HG02852 (cell line): Measurements from ENCODE around the gene PIH1D2.
"Not testable (repeated sequence)": the region's sequence is repeated elsewhere in the genome, so short reads cannot be mapped to it uniquely, and the experiment has no call there.

Experiments used
- ATAC-seq: cut with Tn5 transposase; IDR thresholded peaks from one replicate; pipeline ENCODE4 v1.9.1; 2021; ENCODE audit warnings: mild to moderate bottlenecking, moderate library complexity; ENCODE audit not compliant: unreplicated experiment

PIH1D2 gene

GRCh38 chr11:112058103-112058502, 15.7 kb downstream of the PIH1D2 start:
- ATAC-seq = no peak

DNA sequence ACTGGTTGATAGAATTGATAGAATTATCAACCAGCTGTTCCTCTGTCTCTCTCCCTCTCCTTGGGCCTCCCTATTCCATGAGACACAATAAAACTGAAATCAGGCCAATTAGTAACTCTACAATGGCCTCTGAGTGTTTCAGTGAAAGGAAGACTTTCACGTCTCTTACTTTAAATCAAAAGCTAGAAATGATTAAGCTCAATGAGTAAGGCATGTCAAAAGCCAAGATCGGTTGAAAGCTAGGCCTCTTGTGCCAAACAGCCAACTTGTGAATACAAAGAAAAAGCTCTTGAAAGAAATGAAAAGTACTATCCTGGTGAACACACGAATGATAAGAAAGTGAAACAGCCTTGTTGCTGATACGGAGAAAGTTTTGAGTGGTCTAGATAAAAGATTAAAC, 16.6 kb downstream of the PIH1D2 start:
- ATAC-seq = no peak

DNA sequence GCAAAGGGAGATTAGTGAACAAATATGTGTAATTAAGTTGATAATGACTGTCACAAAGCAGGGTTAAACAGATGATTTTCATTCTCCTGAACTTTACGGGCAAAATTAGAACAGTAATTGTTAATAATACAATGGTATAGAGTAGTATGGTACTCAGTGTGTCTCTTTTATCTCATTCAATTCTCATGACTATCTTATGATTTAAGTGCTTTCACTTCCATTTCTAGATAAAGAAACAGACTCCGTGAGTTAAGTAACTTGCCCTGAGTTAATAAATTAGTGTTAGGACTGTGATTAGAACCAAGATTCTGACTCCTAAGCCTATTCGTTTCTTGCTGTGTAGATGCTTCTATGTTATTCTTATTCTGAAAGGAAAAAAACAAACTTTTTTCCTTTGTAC, 22.0 kb downstream of the PIH1D2 start:
- no peak for ATAC-seq

GRCh38 chr11:112050721-112051120, 23.1 kb downstream of the PIH1D2 start:
- peak; percentile 91 for ATAC-seq

- ATAC-seq = no peak
These were observed 24.0 kb downstream of the PIH1D2 start for GRCh38 chr11:112049777-112050176.

DNA sequence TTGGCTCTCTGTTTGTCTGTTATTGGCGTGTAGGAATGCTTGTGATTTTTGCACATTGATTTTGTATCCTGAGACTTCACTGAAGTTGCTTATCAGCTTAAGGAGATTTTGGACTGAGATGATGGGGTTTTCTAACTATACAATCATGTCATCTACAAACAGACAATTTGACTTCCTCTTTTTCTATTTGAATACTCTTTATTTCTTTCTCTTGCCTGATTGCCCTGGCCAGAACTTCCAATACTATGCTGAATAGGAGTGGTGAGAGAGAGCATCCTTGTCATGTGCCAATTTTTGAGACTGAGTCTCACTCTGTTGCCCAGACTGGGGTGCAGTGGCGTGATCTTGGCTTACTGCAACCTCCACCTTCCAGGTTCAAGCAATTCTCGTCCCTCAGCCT, 25.6 kb downstream of the PIH1D2 start:
- not testable (repeated sequence) for ATAC-seq

GRCh38 chr11:112046647-112047046, 27.2 kb downstream of the PIH1D2 start:
- not testable (repeated sequence) for ATAC-seq

GRCh38 chr11:112044961-112045360, 28.9 kb downstream of the PIH1D2 start:
- no peak for ATAC-seq

- no peak for ATAC-seq
These were observed 30.9 kb downstream of the PIH1D2 start for GRCh38 chr11:112042961-112043304.

- no peak for ATAC-seq
These were observed 31.5 kb downstream of the PIH1D2 start for GRCh38 chr11:112042161-112042960.

DNA sequence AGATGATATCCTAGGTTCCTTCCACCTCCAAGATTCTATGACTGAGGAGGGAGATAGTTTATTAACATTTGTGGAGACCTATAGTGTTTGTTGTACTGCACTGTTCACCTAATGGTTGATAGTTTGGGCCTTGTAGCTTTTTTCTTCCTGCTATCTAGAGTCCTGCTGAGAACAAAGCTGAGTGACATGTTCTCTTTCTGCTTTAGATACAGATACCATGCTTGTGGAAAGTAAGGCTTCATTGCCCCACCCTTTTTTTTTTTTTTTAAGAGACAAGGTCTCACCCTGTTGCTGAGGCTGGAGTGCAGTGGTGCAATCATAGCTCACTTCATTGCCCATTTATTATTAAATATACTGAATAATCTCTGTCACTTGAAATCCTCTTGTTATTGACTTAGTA, 36.3 kb downstream of the PIH1D2 start:
- ATAC-seq = no peak

DNA sequence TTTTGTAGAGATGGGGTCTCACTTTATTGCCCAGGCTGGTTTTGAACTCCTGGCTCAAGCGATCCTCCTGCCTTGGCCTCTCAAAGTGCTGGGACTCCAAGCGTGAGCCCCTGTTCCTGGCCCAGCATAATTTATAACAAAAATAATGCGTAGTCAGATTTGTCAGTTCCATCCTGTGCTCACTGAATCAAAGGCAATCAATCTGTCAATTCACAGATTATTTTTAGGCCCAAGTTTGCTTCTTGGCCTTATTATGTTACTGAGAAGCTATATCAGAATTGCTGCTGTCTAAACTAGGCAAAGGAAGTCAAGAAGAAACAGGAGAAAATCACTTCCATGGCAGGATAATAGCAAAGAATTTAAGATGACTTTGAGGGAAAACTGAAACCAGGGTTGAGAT, 39.9 kb downstream of the PIH1D2 start:
- ATAC-seq = no peak

DNA sequence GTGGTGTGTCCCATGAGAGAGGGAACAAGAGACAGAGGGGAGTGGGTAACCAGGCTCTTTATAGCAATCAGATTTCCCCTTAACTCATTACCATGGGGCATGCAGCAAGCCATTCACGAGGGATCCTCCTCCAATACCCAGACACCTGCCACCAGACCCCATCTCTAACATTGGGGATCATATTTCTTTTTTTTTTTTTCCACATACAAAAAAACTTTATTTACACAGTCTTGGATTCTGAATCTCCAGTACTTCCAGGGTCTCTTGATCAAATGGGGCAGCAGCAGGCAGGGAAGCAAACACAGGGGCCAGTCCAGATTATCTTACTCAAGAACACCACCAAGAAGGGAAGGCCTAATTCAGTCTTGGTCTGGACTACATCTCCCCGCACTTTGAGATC, 44.4 kb downstream of the PIH1D2 start:
- no peak for ATAC-seq

GRCh38 chr11:112026784-112027410, 46.9 kb downstream of the PIH1D2 start:
- ATAC-seq = not testable (repeated sequence)

DNA sequence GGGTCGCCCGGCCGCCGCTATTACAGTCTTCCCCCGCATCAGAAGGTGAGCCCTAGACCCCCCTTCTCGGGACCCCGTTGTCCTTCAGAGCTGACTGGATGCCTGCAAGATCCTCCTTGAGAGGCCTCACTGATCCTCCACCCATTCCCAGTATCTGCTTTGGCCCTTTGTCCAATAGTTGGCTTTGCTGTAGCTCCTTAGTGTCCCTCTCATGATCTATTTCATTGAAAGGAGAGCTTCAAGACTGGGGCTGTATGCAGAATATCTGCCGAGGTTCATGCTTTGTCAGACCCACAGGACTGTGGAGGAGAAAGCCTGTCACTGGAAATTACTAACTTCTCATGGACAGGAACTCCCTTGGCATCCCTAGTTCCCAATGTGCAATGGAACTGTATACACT, 48.1 kb downstream of the PIH1D2 start:
- ATAC-seq = peak; percentile 8

DNA sequence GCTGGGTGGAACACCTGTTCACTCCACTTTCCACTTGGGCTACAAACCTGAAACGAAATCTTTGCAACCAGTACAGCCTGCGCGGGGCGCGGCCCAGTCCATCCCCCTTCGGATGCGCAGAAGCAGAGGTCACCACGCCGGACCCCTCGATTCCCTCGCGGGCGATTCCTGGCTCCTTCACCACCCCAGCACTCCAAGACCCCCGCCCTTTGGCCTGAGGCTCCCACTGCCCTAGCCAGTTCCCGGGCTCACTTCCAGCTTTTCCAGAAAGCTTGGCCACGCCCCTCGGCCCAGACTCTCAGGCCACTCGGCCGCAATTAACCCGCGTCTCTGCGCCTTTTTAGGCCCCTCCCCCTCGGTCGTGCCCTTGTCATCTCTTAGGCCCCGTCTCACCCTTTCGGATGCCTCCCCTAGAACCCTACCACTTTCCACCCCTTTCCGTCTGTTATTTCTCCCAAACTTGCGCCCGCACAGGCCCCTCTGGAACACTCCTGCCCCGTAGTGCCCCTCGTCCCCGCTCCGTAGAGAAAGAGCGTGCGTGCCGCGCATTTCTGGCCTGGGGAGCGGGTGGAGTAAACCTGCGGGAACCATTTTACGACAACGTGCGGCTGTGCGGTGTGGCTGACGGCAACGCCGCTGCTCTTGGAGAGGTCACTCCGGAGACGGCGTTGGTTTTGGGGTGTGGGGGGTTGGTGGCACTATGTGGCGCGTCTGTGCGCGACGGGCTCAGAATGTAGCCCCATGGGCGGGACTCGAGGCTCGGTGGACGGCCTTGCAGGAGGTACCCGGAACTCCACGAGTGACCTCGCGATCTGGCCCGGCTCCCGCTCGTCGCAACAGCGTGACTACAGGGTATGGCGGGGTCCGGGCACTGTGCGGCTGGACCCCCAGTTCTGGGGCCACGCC, 48.8 kb downstream of the PIH1D2 start, which contains the start of gene DLAT:
TSS of gene DLAT (plus strand) at position 636 of the 906 bp plus-strand sequence. CDS start at position 701, 65 bp downstream.
- peak; percentile 74 for ATAC-seq

- peak; percentile 43 for ATAC-seq
These were observed 49.5 kb downstream of the PIH1D2 start for GRCh38 chr11:112024178-112024772.

GRCh38 chr11:112023104-112023503, 50.7 kb downstream of the PIH1D2 start:
- ATAC-seq = no peak

DNA sequence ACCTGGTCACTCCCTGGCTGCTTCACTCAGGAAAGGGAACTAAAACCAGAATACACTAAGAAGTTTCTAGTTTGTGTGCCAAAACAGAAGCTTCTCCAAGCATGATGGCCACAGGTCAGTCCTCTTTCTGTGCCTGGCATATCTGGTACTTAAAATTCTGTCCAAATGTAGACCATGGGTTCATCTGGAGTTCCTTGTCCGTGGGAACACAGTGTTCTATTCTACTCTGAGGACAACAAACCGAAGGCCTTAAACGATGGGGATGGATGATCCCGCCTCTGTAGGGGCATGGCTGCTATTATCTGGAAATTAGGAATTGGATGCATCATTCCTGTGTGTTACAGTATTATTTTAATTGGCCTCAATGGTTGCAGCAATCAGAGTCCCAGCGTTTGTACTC, 54.8 kb downstream of the PIH1D2 start:
- no peak for ATAC-seq
